Stimulated activated CD4-positive, alpha-beta T cell treated with anti-CD3 and anti-CD28 coated beads, Interleukin-12 subunit alpha, Interleukin-12 subunit beta, amount 100 ng/mL, for 4 hours (primary cell): Measurements from ENCODE around the gene HELT.
A peak's percentile ranks its signal among the peaks of the same experiment; 100 is the strongest.
"Not testable (repeated sequence)": the region's sequence is repeated elsewhere in the genome, so short reads cannot be mapped to it uniquely, and the experiment has no call there.

Experiments used
- DNase-seq: peaks from one replicate; pipeline ENCODE4 v3.0.0-alpha.2; 2020

HELT gene

GRCh38 chr4:185039508-185040273, 21.4 kb downstream of the HELT start:
- DNase-seq = peak; percentile 17

DNA sequence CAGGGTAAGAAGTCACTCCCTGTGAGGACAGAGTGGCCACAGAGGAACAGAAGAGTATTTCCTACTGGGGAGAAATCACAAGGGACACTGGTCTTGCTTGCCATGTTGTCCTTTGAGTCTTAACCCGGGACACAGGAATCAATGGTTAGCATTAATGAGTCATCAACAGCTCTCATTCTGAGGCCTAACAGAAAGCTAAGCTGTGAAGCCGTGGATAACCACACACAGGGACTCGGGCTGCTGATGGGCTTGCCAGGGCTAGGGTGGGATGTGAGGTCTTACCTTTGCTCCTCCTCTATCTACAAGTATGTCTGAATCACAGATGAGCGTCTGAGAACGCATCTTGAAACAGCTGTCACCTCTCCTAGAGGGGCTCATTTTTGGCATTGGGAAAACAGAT, 22.2 kb downstream of the HELT start:
- no peak for DNase-seq

GRCh38 chr4:185050286-185050685, 32.0 kb downstream of the HELT start:
- not testable (repeated sequence) for DNase-seq

- DNase-seq = not testable (repeated sequence)
Measured at GRCh38 chr4:185051283-185051682, 33.0 kb downstream of the HELT start.

GRCh38 chr4:185053746-185054145, 35.5 kb downstream of the HELT start:
- DNase-seq = no peak

GRCh38 chr4:185054272-185054671, 36.0 kb downstream of the HELT start:
- no peak for DNase-seq

GRCh38 chr4:185054886-185055285, 36.6 kb downstream of the HELT start:
- DNase-seq = no peak

DNA sequence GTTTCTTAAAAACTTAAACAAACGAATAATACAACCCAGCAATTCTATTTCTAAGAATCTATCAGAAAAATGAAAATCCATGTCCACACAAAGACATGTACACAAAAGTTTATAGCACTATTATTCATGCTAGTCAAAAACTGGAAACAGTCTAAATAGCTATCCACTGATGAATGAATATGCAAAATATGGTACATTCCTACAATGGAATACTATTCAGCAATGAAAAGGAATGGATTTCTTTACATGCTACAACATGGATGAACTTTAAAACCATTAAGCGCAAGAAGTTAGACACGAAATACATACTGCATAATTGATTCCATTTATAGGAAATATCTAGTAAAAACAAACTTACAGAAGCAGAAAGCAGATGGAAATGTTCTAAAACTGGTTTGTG, 43.3 kb downstream of the HELT start:
- DNase-seq = no peak

GRCh38 chr4:185062606-185063005, 44.3 kb downstream of the HELT start:
- DNase-seq = no peak

DNA sequence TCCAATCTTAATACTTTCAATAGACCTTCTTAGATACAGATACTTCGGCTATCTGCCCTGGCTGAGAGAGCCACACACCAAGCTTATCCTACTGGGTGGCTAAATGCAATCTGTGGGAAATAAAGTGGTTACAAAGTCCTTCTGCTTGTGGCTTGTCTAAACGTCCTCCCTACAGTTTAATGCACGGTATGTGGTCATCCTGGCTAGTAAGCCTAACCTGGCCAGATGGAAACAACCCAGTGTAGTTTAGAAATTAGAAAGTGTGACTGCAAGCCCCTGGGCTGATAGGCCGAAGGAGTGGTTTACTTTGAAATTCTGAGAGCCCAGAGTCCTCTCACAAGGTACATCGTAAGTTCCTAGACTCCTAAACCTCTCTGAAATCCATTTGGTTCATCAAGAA, 47.9 kb downstream of the HELT start:
- DNase-seq = no peak

GRCh38 chr4:185068837-185069236, 50.5 kb downstream of the HELT start:
- DNase-seq = no peak
